Endothelial cell of umbilical vein (primary cell): ENCODE results near the gene CNOT4. TPM values are rescaled to one million over a fixed set of nuclear protein-coding genes. Genes with fewer than 3 reads are reported as not detected.
"Not testable (repeated sequence)": the region's sequence is repeated elsewhere in the genome, so short reads cannot be mapped to it uniquely, and the experiment has no call there.

Experiments
- BruUV-seq: library from RNA; stranded (reverse); fragments of 400-500 nt; replicated peaks from 2 replicates; lab custom pipeline; 2021; lab: Mats Ljungman, UMichigan
- CTCF ChIA-PET: fragments of 300-600, 350-600 bp; sonication (Branson Sonifier 250); formaldehyde crosslinking; loops from one replicate; lab custom pipeline; 2021; ENCODE audit warnings: antibody characterized with exemption, inconsistent platforms; lab: Charles Lee
- POLR2A ChIA-PET: fragments of 300-600, 350-600 bp; sonication (Branson Sonifier 250); formaldehyde crosslinking; loops from one replicate; lab custom pipeline; 2021; ENCODE audit warnings: antibody characterized with exemption, inconsistent platforms; lab: Charles Lee
- DNase-seq: peaks from one replicate; pipeline ENCODE4 v3.0.0-alpha.2; 2011; ENCODE audit warnings: low read depth, low spot score
- FAIRE-seq: peaks from 2 replicates; lab custom pipeline; 2011; peaks lifted over from hg19 to GRCh38; lab: Jason Lieb, UNC
- H2AFZ ChIP-seq: 2 replicates; pipeline ENCODE4 v1.6.0; 2012; ENCODE audit warnings: low read depth, low read length, control low read depth, inconsistent platforms
- H3K27ac ChIP-seq: 2 replicates; pipeline ENCODE4 v1.5.1; 2011; ENCODE audit warnings: low read depth, mild to moderate bottlenecking, control low read depth, low read length, moderate library complexity; ENCODE audit not compliant: insufficient read depth
- H3K27me3 ChIP-seq, 2 experiments: 2 replicates each; pipeline versions ENCODE4 v1.6.0 to v1.6.1; 2011; ENCODE audit warnings: low read length in 2 of 2, mixed read lengths in 1 of 2; ENCODE audit not compliant: control insufficient read depth in 2 of 2, insufficient read depth in 2 of 2
- H3K36me3 ChIP-seq, 2 experiments: 2 replicates in 1 of 2; 3 replicates in 1 of 2; pipeline ENCODE4 v1.5.1; 2011; ENCODE audit warnings: low read length in 2 of 2, mild to moderate bottlenecking in 1 of 2, moderate library complexity in 1 of 2; ENCODE audit not compliant: control insufficient read depth in 2 of 2, insufficient read depth in 2 of 2; ENCODE audit errors: extremely low read depth in 1 of 2
- H3K4me1 ChIP-seq: 3 replicates; pipeline ENCODE4 v1.5.1; 2011; ENCODE audit warnings: mild to moderate bottlenecking, low read length; ENCODE audit not compliant: control insufficient read depth, insufficient read depth; ENCODE audit errors: extremely low read depth
- H3K4me2 ChIP-seq: 2 replicates; pipeline ENCODE4 v1.6.1; 2011; ENCODE audit warnings: low read length, control low read depth, mixed read lengths; ENCODE audit not compliant: insufficient read depth
- H3K4me3 ChIP-seq, 3 experiments: fragments of 200-600 bp in 1 of 3; sonication (generic), shearing (Covaris generic) in 1 of 3; replicated peaks in 1 of 3; 2 replicates each; pipeline ENCODE4 v1.5.1; 2011 to 2016; ENCODE audit warnings: control low read depth in 3 of 3, low read length in 3 of 3, mild to moderate bottlenecking in 2 of 3, inconsistent platforms in 1 of 3, low read depth in 1 of 3, moderate library complexity in 1 of 3; ENCODE audit not compliant: insufficient read depth in 1 of 3
- H3K79me2 ChIP-seq: 2 replicates; pipeline ENCODE4 v1.6.0; 2012; ENCODE audit warnings: low read length, inconsistent platforms; ENCODE audit not compliant: control insufficient read depth, insufficient read depth
- H3K9ac ChIP-seq: replicated peaks from 2 replicates; pipeline ENCODE3; 2011; ENCODE audit warnings: low read length, control low read depth; ENCODE audit not compliant: insufficient read depth; ENCODE audit errors: extremely low read depth
- H3K9me1 ChIP-seq: replicated peaks from 3 replicates; pipeline ENCODE4 v1.6.0; 2011; ENCODE audit warnings: mild to moderate bottlenecking, low read length; ENCODE audit not compliant: control insufficient read depth, insufficient read depth; ENCODE audit errors: extremely low read depth
- H3K9me3 ChIP-seq: replicated peaks from 2 replicates; pipeline ENCODE4 v1.5.1; 2012; ENCODE audit warnings: low read length, inconsistent platforms; ENCODE audit not compliant: control insufficient read depth, insufficient read depth
- H4K20me1 ChIP-seq: replicated peaks from 2 replicates; pipeline ENCODE3; 2011; ENCODE audit warnings: mild to moderate bottlenecking, low read length; ENCODE audit not compliant: control insufficient read depth, insufficient read depth; ENCODE audit errors: extremely low read depth
- EZH2 ChIP-seq: IDR thresholded peaks from 2 replicates; pipeline ENCODE4 v1.6.1; 2012; ENCODE audit warnings: borderline replicate concordance, low read depth, mild to moderate bottlenecking, moderate library complexity, low read length, inconsistent platforms; ENCODE audit not compliant: severe bottlenecking
- FOS ChIP-seq: IDR thresholded peaks from 2 replicates; pipeline ENCODE4 v1.6.1; 2011; ENCODE audit warnings: mild to moderate bottlenecking, low read length, moderate library complexity, borderline replicate concordance; ENCODE audit not compliant: insufficient read depth
- GATA2 ChIP-seq: IDR thresholded peaks from 2 replicates; pipeline ENCODE4 v1.7.0; 2011; ENCODE audit warnings: low read depth, mild to moderate bottlenecking, moderate library complexity, mixed read lengths, low read length; ENCODE audit not compliant: insufficient read length, insufficient read depth
- JUN ChIP-seq: IDR thresholded peaks from 2 replicates; pipeline ENCODE4 v1.6.1; 2011; ENCODE audit warnings: borderline replicate concordance, low read depth; ENCODE audit not compliant: insufficient read length, insufficient read depth
- MAX ChIP-seq: IDR thresholded peaks from 2 replicates; pipeline ENCODE4 v1.6.1; 2011; ENCODE audit not compliant: insufficient read depth, insufficient read length
- MYC ChIP-seq: IDR thresholded peaks from one replicate; pipeline ENCODE4 v1.6.1; 2011; ENCODE audit warnings: mild to moderate bottlenecking, low read depth, low read length
- POLR2A ChIP-seq: IDR thresholded peaks from 2 replicates; pipeline ENCODE4 v1.6.1; 2012; ENCODE audit warnings: low read depth, mild to moderate bottlenecking, control low read depth, low read length
- POLR2AphosphoS5 ChIP-seq: IDR thresholded peaks from 2 replicates; pipeline ENCODE4 v1.6.1; 2012; ENCODE audit warnings: low read depth, mild to moderate bottlenecking, control low read depth, low read length, moderate library complexity; ENCODE audit not compliant: insufficient read depth
- dilution Hi-C: fragments of 300-500 bp; cut with MboI; formaldehyde crosslinking; loops from one replicate; pipeline ENCODE4 v1.15.0; 2019; ENCODE audit warnings: low sequenced_read_pairs; ENCODE audit not compliant: extremely low pct_ligation_motif_present
- intact Hi-C: fragments of 100-400 bp; cut with micrococcal nuclease; formaldehyde crosslinking; loops from one replicate; pipeline ENCODE4 v1.10.0; 2022
- polyA plus RNA-seq, 4 experiments: library from polyadenylated mRNA; depleted of rRNA in 3 of 4; stranded (reverse) in 3 of 4; unstranded in 1 of 4; fragments of >200 nt; gene quantifications; 2 replicates each; pipeline versions ENCODE4 v1.2.1 to v1.2.3, GENCODE V29; 2011 to 2012; ENCODE audit warnings: missing spikeins in 1 of 4
- total RNA-seq: library from RNA; stranded (reverse); gene quantifications from 2 replicates; pipeline ENCODE4 v1.2.3, GENCODE V29; 2021
- TF ChIP-seq, protein P1 (sequence below), 2 donors: IDR thresholded peaks; 1 replicate in 1 of 2; 2 replicates in 1 of 2; pipeline ENCODE4 v1.5.1; 2011; ENCODE audit warnings: low read length in 2 of 2, mild to moderate bottlenecking in 2 of 2, moderate library complexity in 2 of 2, control low read depth in 1 of 2, inconsistent platforms in 1 of 2, low read depth in 1 of 2; ENCODE audit not compliant: insufficient read depth in 1 of 2; ENCODE audit errors: extremely low read depth in 1 of 2

Gene CNOT4
- total and polyA plus RNA-seq, 2 donors (not counting 3 experiments of a cell fraction or from before 2014, with no cell fraction given): 10.3 to 21.7 TPM

- Histone ChIP-seq H4K20me1 (peaks cover 6% of the 10 kb centered on the region), H3K36me3 (peaks cover 0 to 2% of the 10 kb centered on the region in 2 experiments), H3K4me1 (no peaks in the 10 kb centered on the region), H3K9me1 (no peaks in the 10 kb centered on the region), H3K4me2 (no peak overlapping the region), H3K27ac (no peak overlapping the region), H3K79me2 (peaks cover 57% of the 10 kb centered on the region), H3K27me3 (no peaks in the 10 kb centered on the region), H3K9me3 (no peaks in the 10 kb centered on the region), H3K9ac (no peak overlapping the region), H3K4me3 (no peak overlapping the region), H2AFZ (no peak overlapping the region)
- no peak for DNase-seq
- ChIA-PET POLR2A (no interaction called here), CTCF (no interaction called here)
- dilution Hi-C loops (no loop called here), intact Hi-C loops (no loop called here)
- TF ChIP-seq GATA2 (no peak), MAX (no peak), POLR2A (no peak), EZH2 (no peak), FOS (no peak), POLR2AphosphoS5 (no peak), JUN (no peak), MYC (no peak)
- TF ChIP-seq, protein P1, sequence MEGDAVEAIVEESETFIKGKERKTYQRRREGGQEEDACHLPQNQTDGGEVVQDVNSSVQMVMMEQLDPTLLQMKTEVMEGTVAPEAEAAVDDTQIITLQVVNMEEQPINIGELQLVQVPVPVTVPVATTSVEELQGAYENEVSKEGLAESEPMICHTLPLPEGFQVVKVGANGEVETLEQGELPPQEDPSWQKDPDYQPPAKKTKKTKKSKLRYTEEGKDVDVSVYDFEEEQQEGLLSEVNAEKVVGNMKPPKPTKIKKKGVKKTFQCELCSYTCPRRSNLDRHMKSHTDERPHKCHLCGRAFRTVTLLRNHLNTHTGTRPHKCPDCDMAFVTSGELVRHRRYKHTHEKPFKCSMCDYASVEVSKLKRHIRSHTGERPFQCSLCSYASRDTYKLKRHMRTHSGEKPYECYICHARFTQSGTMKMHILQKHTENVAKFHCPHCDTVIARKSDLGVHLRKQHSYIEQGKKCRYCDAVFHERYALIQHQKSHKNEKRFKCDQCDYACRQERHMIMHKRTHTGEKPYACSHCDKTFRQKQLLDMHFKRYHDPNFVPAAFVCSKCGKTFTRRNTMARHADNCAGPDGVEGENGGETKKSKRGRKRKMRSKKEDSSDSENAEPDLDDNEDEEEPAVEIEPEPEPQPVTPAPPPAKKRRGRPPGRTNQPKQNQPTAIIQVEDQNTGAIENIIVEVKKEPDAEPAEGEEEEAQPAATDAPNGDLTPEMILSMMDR (IDR thresholded peaks at IDR 0.05; ENCODE audit: extremely low read depth in 1 of 2, insufficient read depth in 1 of 2, low read depth in 1 of 2, low read length in 2 of 2): no peak
- no TSS peak for BruUV-seq
- FAIRE-seq: no peak
Observed at GRCh38 chr7:135445690-135446089, 64.2 kb downstream of the CNOT4 start.

DNA sequence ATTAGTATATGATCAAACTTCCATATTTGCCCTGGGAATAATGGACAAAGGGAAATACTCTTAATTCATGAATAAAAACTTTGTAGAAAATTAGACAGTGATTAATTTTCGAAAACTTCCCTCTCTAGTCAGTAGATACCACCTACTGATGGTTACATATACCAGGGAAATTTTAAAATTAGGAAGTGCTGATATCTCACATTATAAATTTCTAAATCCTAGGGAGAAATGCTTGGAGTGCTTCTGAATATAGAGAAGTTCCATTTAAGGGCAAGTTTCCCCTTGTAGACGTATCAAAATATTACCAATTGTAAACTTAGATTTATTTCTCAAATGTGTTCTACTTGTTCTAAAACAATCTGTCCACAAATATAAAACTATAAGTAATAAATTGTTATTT is 64.6 kb downstream of the CNOT4 start:
- dilution Hi-C loops, POLR2A ChIA-PET, DNase-seq, H3K4me2 ChIP-seq, H3K4me3 ChIP-seq, H2AFZ ChIP-seq, H3K9me3 ChIP-seq, H3K4me1 ChIP-seq, H3K27me3 ChIP-seq, H4K20me1 ChIP-seq, CTCF ChIA-PET, H3K36me3 ChIP-seq, intact Hi-C loops, H3K27ac ChIP-seq, FAIRE-seq, H3K9me1 ChIP-seq, BruUV-seq, H3K9ac ChIP-seq: not testable (repeated sequence)
- peaks cover 60% of the 10 kb centered on the region for H3K79me2 ChIP-seq
